H1 (cell line): ENCODE measurements around the gene KDM2A. TPM values are rescaled to one million over a fixed set of nuclear protein-coding genes. Genes with fewer than 3 reads are reported as not detected.

Source experiments
- CTCF ChIA-PET: fragments of 300-600 bp; sonication (Branson Sonifier 250); formaldehyde crosslinking; loops from one replicate; lab custom pipeline; 2021; ENCODE audit not compliant: partially characterized antibody; lab: Charles Lee
- POLR2A ChIA-PET: fragments of 300-600 bp; sonication (Branson Sonifier 250); formaldehyde crosslinking; loops from one replicate; lab custom pipeline; 2021; ENCODE audit warnings: inconsistent platforms; ENCODE audit not compliant: partially characterized antibody; lab: Charles Lee
- DNase-seq, 2 experiments: peaks; one replicate each; pipeline versions ENCODE4 v3.0.0 to v3.0.0-alpha.2; 2010 to 2022; ENCODE audit warnings: low spot score in 2 of 2, low read depth in 1 of 2, mixed read lengths in 1 of 2
- FAIRE-seq: peaks from 2 replicates; lab custom pipeline; 2011; peaks lifted over from hg19 to GRCh38; lab: Jason Lieb, UNC
- H2AFZ ChIP-seq: 2 replicates; pipeline ENCODE4 v1.8.1; 2012; ENCODE audit warnings: low read length, inconsistent platforms
- H2AK5ac ChIP-seq: 2 replicates; pipeline ENCODE4 v1.6.1; 2013; ENCODE audit warnings: low read depth, low read length
- H2BK120ac ChIP-seq: replicated peaks from 2 replicates; pipeline ENCODE3; 2013; ENCODE audit warnings: low read depth, low read length, inconsistent platforms
- H2BK12ac ChIP-seq: 2 replicates; pipeline ENCODE4 v1.6.1; 2013; ENCODE audit warnings: low read depth, low read length
- H2BK15ac ChIP-seq: 2 replicates; pipeline ENCODE4 v1.6.1; 2013; ENCODE audit warnings: low read length
- H2BK20ac ChIP-seq: 2 replicates; pipeline ENCODE4 v1.6.1; 2013; ENCODE audit warnings: low read length
- H2BK5ac ChIP-seq: 2 replicates; pipeline ENCODE4 v1.6.1; 2013; ENCODE audit warnings: low read depth, low read length
- H3K14ac ChIP-seq: 2 replicates; pipeline ENCODE4 v1.6.1; 2013; ENCODE audit warnings: inconsistent platforms; ENCODE audit not compliant: insufficient read length
- H3K18ac ChIP-seq: 2 replicates; pipeline ENCODE4 v1.6.1; 2013; ENCODE audit warnings: low read length; ENCODE audit errors: extremely low read depth
- H3K23ac ChIP-seq: 2 replicates; pipeline ENCODE4 v1.6.1; 2013; ENCODE audit warnings: inconsistent platforms; ENCODE audit not compliant: insufficient read length
- H3K23me2 ChIP-seq: 2 replicates; pipeline ENCODE4 v1.6.1; 2013; ENCODE audit warnings: low read depth, low read length
- H3K27ac ChIP-seq: 2 replicates; pipeline ENCODE4 v1.6.1; 2011; ENCODE audit warnings: low read depth, low read length, inconsistent platforms
- H3K27me3 ChIP-seq, 4 experiments: replicated peaks in 1 of 4; 1 replicate in 1 of 4; 2 replicates in 3 of 4; pipeline versions ENCODE4 v1.6.1 to v1.8.1; 2011 to 2013; ENCODE audit warnings: low read length in 3 of 4, mild to moderate bottlenecking in 3 of 4, inconsistent platforms in 2 of 4, mixed read lengths in 2 of 4, moderate library complexity in 1 of 4; ENCODE audit not compliant: control insufficient read depth in 3 of 4, insufficient read depth in 3 of 4; ENCODE audit errors: extremely low read depth in 1 of 4
- H3K36me3 ChIP-seq, 4 experiments: 2 replicates each; pipeline versions ENCODE4 v1.6.1 to v1.8.1; 2011 to 2013; ENCODE audit warnings: mild to moderate bottlenecking in 4 of 4, low read length in 3 of 4, moderate library complexity in 2 of 4, control low read depth in 1 of 4, inconsistent platforms in 1 of 4; ENCODE audit not compliant: insufficient read depth in 4 of 4, control insufficient read depth in 2 of 4
- H3K4ac ChIP-seq: replicated peaks from 2 replicates; pipeline ENCODE3; 2013; ENCODE audit warnings: low read length, low read depth, mixed read lengths, inconsistent platforms; ENCODE audit not compliant: insufficient read length
- H3K4me1 ChIP-seq, 4 experiments: replicated peaks in 1 of 4; 1 replicate in 1 of 4; 2 replicates in 3 of 4; pipeline versions ENCODE4 v1.6.1 to v1.8.1; 2011 to 2013; ENCODE audit warnings: low read length in 3 of 4, inconsistent platforms in 2 of 4, mixed read lengths in 1 of 4; ENCODE audit not compliant: insufficient read depth in 4 of 4, control insufficient read depth in 3 of 4
- H3K4me2 ChIP-seq, 2 experiments: 2 replicates each; pipeline versions ENCODE4 v1.6.1 to v1.8.1; 2011 to 2013; ENCODE audit warnings: low read depth in 2 of 2, low read length in 2 of 2, control low read depth in 1 of 2, inconsistent platforms in 1 of 2, mild to moderate bottlenecking in 1 of 2; ENCODE audit not compliant: insufficient read depth in 1 of 2
- H3K4me3 ChIP-seq, 4 experiments: fragments of 200-600, 300-600 bp in 1 of 4; sonication (generic), shearing (Covaris generic), sonication (Bioruptor Twin) in 1 of 4; 2 replicates each; pipeline versions ENCODE4 v1.5.1 to v1.8.1; 2011 to 2016; ENCODE audit warnings: low read length in 4 of 4, low read depth in 3 of 4, control low read depth in 2 of 4, inconsistent platforms in 2 of 4, mild to moderate bottlenecking in 2 of 4, mixed read lengths in 1 of 4, moderate library complexity in 1 of 4; ENCODE audit not compliant: insufficient read depth in 2 of 4; ENCODE audit errors: extremely low read depth in 1 of 4
- H3K56ac ChIP-seq: replicated peaks from 2 replicates; pipeline ENCODE3; 2013; ENCODE audit warnings: low read depth, mild to moderate bottlenecking, mixed read lengths, low read length, inconsistent platforms; ENCODE audit not compliant: insufficient read length
- H3K79me1 ChIP-seq: 2 replicates; pipeline ENCODE4 v1.6.1; 2013; ENCODE audit warnings: low read depth, low read length, control low read depth
- H3K79me2 ChIP-seq, 2 experiments: 2 replicates each; pipeline versions ENCODE4 v1.6.1 to v1.8.1; 2012 to 2013; ENCODE audit warnings: low read length in 2 of 2, mild to moderate bottlenecking in 2 of 2, inconsistent platforms in 1 of 2; ENCODE audit not compliant: insufficient read depth in 2 of 2, control insufficient read depth in 1 of 2
- H3K9ac ChIP-seq, 4 experiments: replicated peaks in 1 of 4; 1 replicate in 1 of 4; 2 replicates in 3 of 4; pipeline versions ENCODE4 v1.6.1 to v1.8.1; 2011 to 2013; ENCODE audit warnings: low read depth in 3 of 4, low read length in 3 of 4, control low read depth in 2 of 4, mild to moderate bottlenecking in 2 of 4, moderate library complexity in 2 of 4, inconsistent platforms in 1 of 4; ENCODE audit errors: extremely low read depth in 1 of 4
- H3K9me3 ChIP-seq, 2 experiments: 2 replicates each; pipeline versions ENCODE4 v1.6.1 to v1.8.1; 2012 to 2013; ENCODE audit warnings: mild to moderate bottlenecking in 2 of 2, moderate library complexity in 2 of 2, control low read depth in 1 of 2, inconsistent platforms in 1 of 2, low read depth in 1 of 2, low read length in 1 of 2, mixed read lengths in 1 of 2; ENCODE audit not compliant: insufficient read depth in 2 of 2
- H4K20me1 ChIP-seq, 2 experiments: replicated peaks in 1 of 2; 2 replicates each; pipeline versions ENCODE3 to v1.8.1; 2011 to 2013; ENCODE audit warnings: inconsistent platforms in 2 of 2, low read length in 2 of 2, mild to moderate bottlenecking in 1 of 2; ENCODE audit not compliant: insufficient read depth in 2 of 2, control insufficient read depth in 1 of 2
- H4K5ac ChIP-seq: 2 replicates; pipeline ENCODE4 v1.6.1; 2013; ENCODE audit warnings: low read length, low read depth, mixed read lengths, inconsistent platforms; ENCODE audit not compliant: insufficient read length
- H4K8ac ChIP-seq: 2 replicates; pipeline ENCODE4 v1.8.0; 2013; ENCODE audit warnings: mild to moderate bottlenecking, moderate library complexity, low read length, inconsistent platforms; ENCODE audit not compliant: insufficient read depth; ENCODE audit errors: extremely low read depth
- H4K91ac ChIP-seq: replicated peaks from 2 replicates; pipeline ENCODE3; 2013; ENCODE audit warnings: low read length, mixed read lengths, inconsistent platforms; ENCODE audit not compliant: insufficient read length
- ATF2 ChIP-seq: IDR thresholded peaks from 2 replicates; pipeline ENCODE4 v1.6.1; 2012; ENCODE audit warnings: low read length, inconsistent platforms
- BACH1 ChIP-seq: IDR thresholded peaks from 2 replicates; pipeline ENCODE4 v1.6.1; 2012; ENCODE audit warnings: low read length, improper control_type of control experiment
- BRCA1 ChIP-seq: IDR thresholded peaks from 2 replicates; pipeline ENCODE4 v1.6.1; 2012; ENCODE audit warnings: low read depth, low read length, improper control_type of control experiment
- JUN ChIP-seq: IDR thresholded peaks from 2 replicates; pipeline ENCODE4 v1.6.1; 2011; ENCODE audit warnings: low read depth, mild to moderate bottlenecking, improper control_type of control experiment, low read length
- RBBP5 ChIP-seq: IDR thresholded peaks from 2 replicates; pipeline ENCODE4 v1.7.1; 2012; ENCODE audit warnings: low read depth, mild to moderate bottlenecking, inconsistent platforms, low read length, moderate library complexity, borderline replicate concordance
- RFX5 ChIP-seq: IDR thresholded peaks from 2 replicates; pipeline ENCODE4 v1.6.1; 2011; ENCODE audit warnings: low read depth, low read length, improper control_type of control experiment, borderline replicate concordance
- SIN3A ChIP-seq, 2 experiments: IDR thresholded peaks in 1 of 2; conservative IDR thresholded peaks in 1 of 2; 2 replicates each; pipeline ENCODE4 v1.6.1; 2011 to 2012; ENCODE audit warnings: low read length in 2 of 2, improper control_type of control experiment in 1 of 2, low read depth in 1 of 2, mild to moderate bottlenecking in 1 of 2
- SP4 ChIP-seq: IDR thresholded peaks from 2 replicates; pipeline ENCODE4 v1.6.1; 2012; ENCODE audit warnings: low read length, inconsistent platforms
- TCF12 ChIP-seq: IDR thresholded peaks from 2 replicates; pipeline ENCODE4 v1.6.1; 2011; ENCODE audit warnings: low read depth, mild to moderate bottlenecking, low read length
- WGBS, 2 experiments: shearing (Covaris generic) in 1 of 2; methylation state at CpG; one replicate each; pipeline versions ENCODE4 v1.1.6 to v1.1.7; 2013 to 2015; ENCODE audit warnings: low lambda C conversion rate in 2 of 2, mixed read lengths in 2 of 2, inconsistent platforms in 1 of 2, low coverage in 1 of 2, missing lambda C conversion rate in 1 of 2; ENCODE audit not compliant: insufficient replicate concordance in 2 of 2, insufficient coverage in 1 of 2, insufficient read length in 1 of 2; ENCODE audit errors: extremely low coverage in 1 of 2, missing lambda C conversion rate in 1 of 2; 5-methylcytosine and 5-hydroxymethylcytosine counted together
- polyA plus RNA-seq, 7 experiments: library from polyadenylated mRNA; depleted of rRNA in 3 of 7; stranded (reverse) in 5 of 7; unstranded in 2 of 7; fragments of >200 nt in 5 of 7; fragments of 200-250 nt in 2 of 7; gene quantifications; 1 replicate in 5 of 7; 2 replicates in 1 of 7; 4 replicates in 1 of 7; pipeline versions ENCODE4 v1.2.1 to v1.2.3, GENCODE V29; 2011 to 2013; ENCODE audit warnings: missing spikeins in 2 of 7, mixed read lengths in 2 of 7
- total RNA-seq: library from RNA; stranded (reverse); fragmentation: NEBNext Ultra II Directional; extraction: Animal tissue kit (Norgen Biotek cat#: 25700); gene quantifications from 2 replicates; pipeline ENCODE4 v1.2.1, GENCODE V29; 2021

Gene KDM2A
- total and polyA plus RNA-seq, 2 of the 8 experiments (the other 6 are each of a cell fraction or from before 2014, with no cell fraction given) = 55.4 to 66.2 TPM

DNA sequence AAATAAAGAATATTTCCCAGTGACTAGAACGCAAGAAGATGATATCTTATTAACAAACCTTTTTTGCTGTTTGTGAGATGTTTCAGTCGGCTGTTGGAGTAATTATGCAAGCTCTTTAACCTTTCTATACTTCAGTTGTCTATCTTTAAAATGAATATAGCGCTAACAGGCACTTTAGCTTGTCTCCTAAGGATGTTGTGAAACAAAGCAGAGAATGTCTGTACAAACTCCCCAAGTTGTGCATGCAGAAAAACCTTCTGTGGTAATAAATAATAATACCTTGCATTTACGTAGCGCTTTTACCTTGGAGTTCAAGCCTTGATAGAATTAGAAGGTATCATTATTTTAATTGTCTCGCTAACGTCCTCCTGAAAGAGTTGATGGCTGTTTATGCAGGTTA lies 1.9 kb upstream of the KDM2A start:
- H4K91ac ChIP-seq = no peak overlapping the region
- no peak overlapping the region for H4K8ac ChIP-seq
- ChIA-PET POLR2A (interaction anchor here (0.8 to 1.9 kb wide), 9 partner anchors 30 to 172 kb away, joined by 3 to 7 read pairs (median 4); partner anchors contain the start of gene ANKRD13D), CTCF (interaction anchor here (0.5 to 3.2 kb wide), 6 partner anchors 11 to 88 kb away, joined by 3 to 17 read pairs (median 4); no protein-coding TSS in a partner anchor)
- H3K23me2 ChIP-seq = peaks cover 10% of the 10 kb centered on the region; the same call in 1 of the 2 replicates
- H3K14ac ChIP-seq = no peak overlapping the region
- DNase-seq = no peak
- H3K56ac ChIP-seq = no peak overlapping the region
- WGBS, 2 experiments = 73% methylated on average over 7 of the region's 7 CpGs; no CpG with 5 or more reads in 1 of the 2 experiments
- no peak overlapping the region; a peak in 1 of 7 replicates for H3K9ac ChIP-seq
- peaks cover 0 to 7% (median 0%) of the 10 kb centered on the region in 4 experiments; a peak in 1 of 8 replicates for H3K36me3 ChIP-seq
- no peaks in the 10 kb centered on the region for H3K27me3 ChIP-seq
- H3K4me3 ChIP-seq = peak overlapping the region; percentile 35 to 62 (median 48); a peak in 7 of 8 replicates
- no peak overlapping the region for H2AK5ac ChIP-seq
- H2BK12ac ChIP-seq = no peak overlapping the region
- no peak overlapping the region for H3K23ac ChIP-seq
- H3K4me2 ChIP-seq = peak overlapping the region; percentile 57 to 86
- peak overlapping the region; percentile 78 for H2AFZ ChIP-seq
- H3K79me1 ChIP-seq = no peaks in the 10 kb centered on the region; the same call in 1 of the 2 replicates
- H4K5ac ChIP-seq = peak overlapping the region; percentile 5
- H3K79me2 ChIP-seq = peaks cover 18 to 27% of the 10 kb centered on the region in 2 experiments
- H2BK5ac ChIP-seq = no peak overlapping the region
- 0 out of 2 replicates have a peak overlapping the region, but pooled peaks have one; percentile 0 for H3K18ac ChIP-seq
- no peak overlapping the region for H3K27ac ChIP-seq
- no peak for FAIRE-seq
- no peaks in the 10 kb centered on the region for H3K9me3 ChIP-seq
- H3K4me1 ChIP-seq = peaks cover 0 to 12% (median 4%) of the 10 kb centered on the region in 4 experiments; a peak in 4 of 7 replicates
- no peak overlapping the region for H2BK120ac ChIP-seq
- H2BK15ac ChIP-seq = no peak overlapping the region
- no peak overlapping the region for H2BK20ac ChIP-seq
- no peak overlapping the region for H3K4ac ChIP-seq
- H4K20me1 ChIP-seq = peaks cover 2 to 3% of the 10 kb centered on the region in 2 experiments
- TF ChIP-seq RBBP5 = no peak
- no peak for TF ChIP-seq TCF12
- no peak for TF ChIP-seq BRCA1
- TF ChIP-seq SP4 = no peak
- no peak for TF ChIP-seq SIN3A (conservative IDR thresholded peaks at IDR 0.05 in 1 of 2, IDR thresholded peaks at IDR 0.05 in 1 of 2; ENCODE audit: low read depth in 1 of 2, low read length in 2 of 2)
- no peak for TF ChIP-seq JUN
- no peak for TF ChIP-seq RFX5
- TF ChIP-seq ATF2 = no peak
- TF ChIP-seq BACH1 = no peak
